ENCODE results near the gene C1QTNF1.
A peak's percentile ranks its signal among the peaks of the same experiment; 100 is the strongest.

C1QTNF1 gene

GRCh38 chr17:79080349-79080748, 56.4 kb downstream of the C1QTNF1 start:
- DNase-seq (ENCODE audit: low spot score) = no peak

- no peak for DNase-seq (ENCODE audit: low spot score)
Measured at GRCh38 chr17:79080761-79081290, 56.9 kb downstream of the C1QTNF1 start.

DNA sequence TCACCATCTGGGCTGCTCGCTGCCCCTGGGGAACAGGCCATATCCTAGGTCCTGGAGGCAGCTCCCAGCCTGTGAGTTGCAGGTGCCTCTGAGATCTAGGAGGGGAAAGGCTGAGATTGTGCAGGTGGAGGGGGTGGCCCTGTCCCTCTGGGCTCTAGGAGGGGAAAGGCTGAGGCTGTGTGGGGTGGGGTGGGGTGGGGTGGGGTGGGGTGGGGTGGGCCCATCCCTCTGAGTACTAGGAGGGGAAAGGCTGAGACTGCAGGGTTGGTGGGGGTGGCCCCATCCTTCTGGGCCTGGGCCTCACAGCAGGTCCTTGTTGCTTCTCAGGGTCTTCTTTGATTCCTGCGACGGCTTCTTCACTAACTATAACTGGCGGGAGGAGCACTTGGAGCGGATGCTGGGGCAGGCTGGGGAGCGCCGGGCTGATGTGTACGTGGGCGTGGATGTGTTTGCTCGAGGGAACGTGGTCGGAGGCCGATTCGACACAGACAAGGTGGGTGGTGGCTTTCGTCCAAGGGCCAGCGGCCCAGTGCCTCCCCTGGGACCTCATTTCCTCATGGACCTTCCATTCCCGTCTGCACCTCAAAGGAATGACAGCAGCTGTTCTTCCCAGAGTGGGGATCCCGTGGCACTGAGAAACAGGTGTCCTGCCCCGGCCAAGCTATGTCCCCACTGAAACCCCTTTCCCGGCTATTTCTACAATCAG, 57.8 kb downstream of the C1QTNF1 start:
- no peak for DNase-seq (ENCODE audit: low spot score)

DNA sequence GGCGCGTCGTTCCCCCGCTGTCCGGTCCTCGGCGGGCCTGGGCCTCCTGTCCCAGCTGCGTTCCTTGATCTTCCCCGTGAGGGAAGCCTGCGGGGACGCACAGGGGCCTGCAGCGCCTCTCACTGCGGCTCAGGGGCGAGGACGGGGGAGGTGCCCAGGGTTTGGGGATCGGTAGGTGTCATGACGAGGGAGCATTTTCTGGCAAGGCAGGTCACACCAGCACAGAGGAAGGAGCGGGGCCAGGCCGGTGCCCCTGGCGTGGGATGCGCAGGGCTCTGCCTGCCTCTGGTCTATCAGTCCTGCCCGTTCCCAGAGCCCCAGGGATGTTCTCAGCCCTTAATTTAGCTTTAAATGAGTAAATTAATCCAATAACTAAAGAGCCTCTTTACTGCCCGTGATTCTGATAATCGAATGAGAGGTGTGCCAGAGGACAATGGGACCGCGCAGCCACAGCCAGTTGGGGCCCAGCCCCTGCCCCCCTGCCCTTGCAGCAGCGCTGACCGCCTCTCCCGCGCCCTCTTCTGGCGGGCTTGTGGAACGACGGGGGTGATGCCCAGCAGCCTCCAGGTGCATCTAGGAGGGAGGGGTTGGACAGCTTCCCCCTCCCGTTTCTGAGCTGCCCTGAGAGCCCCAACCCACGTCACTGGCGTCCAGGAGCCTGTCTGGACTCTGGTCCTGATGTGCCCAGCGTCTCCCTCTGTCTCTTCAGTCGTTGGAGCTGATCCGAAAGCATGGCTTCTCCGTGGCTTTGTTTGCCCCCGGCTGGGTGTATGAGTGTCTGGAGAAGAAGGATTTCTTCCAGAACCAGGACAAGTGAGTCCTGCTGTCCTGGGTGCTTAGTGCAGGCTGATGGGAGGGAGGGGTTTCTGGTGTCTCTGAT, 58.6 kb downstream of the C1QTNF1 start:
- peak; percentile 48 for DNase-seq (ENCODE audit: low spot score)

DNA sequence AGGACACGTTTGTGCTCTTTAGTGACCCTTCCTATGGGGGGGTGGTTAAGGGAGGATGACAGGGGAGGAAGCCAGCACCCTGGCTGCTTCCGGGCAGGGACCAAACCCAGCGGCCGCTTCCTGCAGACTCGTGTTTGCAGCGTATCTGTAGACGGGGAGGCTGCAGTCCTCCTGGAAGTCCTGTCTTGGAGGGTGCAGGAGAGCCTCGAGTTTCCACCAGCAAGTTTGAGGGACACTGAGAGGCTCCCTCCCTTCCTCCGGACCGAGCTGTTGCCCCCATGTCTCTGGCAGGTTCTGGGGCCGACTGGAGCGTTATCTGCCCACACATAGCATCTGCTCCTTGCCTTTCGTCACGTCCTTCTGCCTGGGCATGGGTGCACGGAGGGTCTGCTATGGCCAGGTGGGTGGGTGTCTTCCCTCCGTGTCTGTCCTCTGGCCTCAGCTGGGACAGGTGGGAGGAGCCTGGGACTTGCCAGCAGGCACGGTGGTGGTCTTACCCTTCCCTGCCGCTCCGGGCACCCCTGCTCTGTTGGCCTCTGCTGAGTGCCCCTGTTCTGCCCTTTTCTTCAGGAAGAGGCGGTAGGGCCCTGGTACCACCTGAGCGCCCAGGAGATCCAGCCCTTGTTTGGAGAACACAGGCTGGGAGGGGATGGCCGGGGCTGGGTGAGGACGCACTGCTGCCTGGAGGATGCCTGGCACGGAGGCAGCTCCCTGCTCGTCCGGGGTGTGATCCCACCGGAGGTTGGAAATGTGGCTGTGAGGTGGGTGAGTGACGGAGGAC, 59.4 kb downstream of the C1QTNF1 start:
- no peak for DNase-seq (ENCODE audit: low spot score)

DNA sequence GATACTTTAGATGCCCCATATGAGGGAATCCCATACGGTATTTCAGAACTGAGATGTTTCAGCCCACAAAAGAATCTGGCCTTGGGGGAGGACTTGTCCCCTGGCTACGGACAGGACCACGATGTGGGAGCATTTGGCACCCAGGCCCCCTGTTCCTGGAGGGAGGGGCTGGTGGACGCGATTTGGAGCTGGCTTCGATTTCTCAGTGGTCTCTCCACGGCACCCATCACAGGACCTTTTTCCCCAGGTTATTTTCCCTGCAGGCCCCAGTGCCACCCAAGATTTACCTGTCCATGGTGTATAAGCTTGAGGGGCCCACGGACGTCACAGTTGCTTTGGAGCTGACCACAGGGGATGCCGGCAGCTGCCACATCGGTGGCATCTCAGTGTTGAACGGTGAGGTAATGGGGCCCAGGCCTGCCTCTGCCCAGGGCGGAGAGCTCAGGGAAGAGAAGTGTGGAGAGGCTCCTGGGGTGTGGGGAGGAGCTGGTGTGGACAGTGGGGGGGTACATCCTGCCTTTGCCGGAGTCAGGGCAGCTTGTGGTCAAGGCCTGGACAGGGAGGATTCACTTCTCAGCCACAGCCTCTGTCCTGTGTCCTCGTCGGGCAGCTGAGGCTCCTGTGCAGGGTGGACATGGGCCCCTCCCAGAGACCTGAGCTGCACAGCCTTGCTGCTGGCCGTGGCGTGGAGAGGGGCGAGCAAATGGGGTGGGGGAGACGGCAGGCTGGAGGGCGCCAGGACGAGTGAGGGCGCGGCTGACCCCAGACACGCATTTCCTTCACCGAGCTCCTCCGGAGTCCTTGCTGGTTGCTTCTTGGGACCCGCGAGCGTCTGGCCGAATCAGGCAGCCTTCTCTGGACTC, 60.6 kb downstream of the C1QTNF1 start:
- no peak for DNase-seq (ENCODE audit: low spot score)

DNA sequence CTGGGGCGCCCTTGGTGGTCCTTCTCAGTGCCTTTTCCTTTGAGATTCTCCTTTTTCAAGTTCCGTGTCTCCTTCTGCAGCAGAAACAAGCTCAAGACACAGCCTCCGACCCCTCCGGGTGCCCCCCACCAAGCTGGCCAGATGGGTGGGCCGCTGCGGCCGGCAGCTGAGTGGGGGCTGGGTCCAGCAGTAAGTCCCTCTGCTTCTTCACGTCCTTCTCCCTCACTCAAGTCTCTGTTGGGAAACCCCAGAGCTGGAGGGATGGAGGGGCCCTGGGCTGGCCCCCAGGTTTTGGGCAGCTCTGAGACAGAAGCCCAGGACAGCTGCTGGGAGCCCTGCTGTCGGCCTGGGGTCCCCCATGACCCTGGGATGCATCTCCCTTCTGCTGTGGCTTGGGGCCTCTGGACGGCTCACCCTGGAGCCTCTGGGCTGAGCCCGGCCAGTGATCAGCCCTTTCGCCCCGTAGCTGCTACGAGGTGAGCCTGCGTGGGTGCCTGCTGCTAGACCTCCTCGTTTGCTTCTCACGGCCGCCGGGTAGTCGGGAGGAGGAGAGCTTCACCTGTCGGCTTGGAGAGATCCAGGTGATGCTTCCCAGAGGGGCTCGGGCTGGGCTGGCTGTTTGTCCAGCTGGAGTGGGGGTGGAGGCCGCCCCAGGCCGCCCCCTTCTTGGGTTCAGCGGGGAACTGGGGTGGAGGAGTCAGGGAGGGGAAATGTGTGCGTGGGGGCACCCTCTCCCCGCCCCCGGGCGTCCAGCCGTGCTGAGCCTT, 61.4 kb downstream of the C1QTNF1 start:
- DNase-seq (ENCODE audit: low spot score) = no peak

DNA sequence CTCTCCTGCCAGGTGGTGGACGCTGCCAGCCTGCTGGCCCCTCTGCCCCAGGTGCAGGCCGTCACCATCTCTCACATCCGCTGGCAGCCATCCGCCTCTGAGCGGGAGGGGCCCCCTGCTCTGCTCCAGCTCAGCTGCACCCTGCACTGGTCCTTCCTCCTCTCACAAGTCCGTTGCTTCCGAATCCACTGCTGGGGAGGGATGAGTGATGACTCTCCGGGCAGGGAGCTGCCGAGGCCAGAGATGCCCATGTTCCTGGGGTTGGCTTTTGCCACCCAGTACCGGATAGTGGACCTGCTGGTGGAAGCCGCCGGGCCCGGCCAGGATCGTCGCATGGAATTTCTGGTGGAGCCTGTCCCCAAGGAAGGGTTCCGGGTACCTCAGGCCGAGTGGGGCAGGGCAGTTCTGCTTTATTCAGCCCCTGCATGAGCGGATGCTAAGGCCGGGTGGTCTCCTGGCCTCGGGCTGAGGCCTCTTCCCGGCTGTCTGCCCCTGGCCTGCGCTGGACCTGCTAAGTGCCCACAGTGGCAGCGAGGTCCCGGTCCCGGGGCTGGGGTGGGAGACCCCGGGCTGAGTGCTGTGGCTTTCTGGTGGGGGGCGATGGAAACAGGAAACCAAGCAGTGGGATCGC, 62.1 kb downstream of the C1QTNF1 start:
- no peak for DNase-seq (ENCODE audit: low spot score)

DNA sequence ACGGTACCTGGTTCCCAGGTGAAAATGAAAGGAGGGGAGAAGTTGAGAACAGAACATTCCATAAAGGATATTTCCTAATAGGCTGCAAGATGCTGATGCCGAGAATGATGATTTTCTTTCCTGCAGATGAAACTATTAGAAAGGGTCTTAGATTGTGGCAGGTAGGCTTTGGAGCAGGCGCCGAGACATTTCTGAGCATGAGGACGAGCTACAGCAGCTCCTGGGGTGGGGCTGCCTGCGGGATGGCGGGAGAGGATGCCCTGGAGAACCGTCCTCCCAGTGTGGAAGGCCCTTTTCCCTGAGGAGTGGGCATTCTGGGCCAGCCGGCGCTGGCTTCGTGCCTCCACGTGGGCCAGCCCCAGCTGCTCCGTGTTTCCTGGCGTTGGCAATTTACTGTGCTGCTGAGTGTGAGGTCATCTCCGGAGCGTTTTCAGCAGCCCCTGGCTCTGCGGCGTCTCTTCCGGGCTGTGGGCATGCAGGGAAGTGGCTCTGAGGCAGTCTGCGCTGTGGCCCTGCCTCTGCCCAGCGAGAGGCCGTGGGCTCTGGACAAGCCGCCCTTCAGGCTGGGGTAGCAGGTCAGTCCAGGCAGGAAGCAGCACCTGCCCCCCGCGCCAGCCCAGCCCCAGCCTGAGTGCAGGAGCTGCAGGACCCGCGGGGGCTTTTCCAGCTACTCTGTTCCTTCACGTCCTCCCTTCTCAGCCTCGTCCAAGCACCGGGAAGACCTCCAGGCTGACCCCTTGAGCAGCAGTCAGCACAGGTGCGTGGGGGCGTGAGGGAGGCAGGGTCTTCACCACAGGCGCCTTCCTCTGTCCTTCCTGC, 62.8 kb downstream of the C1QTNF1 start:
- no peak for DNase-seq (ENCODE audit: low spot score)

DNA sequence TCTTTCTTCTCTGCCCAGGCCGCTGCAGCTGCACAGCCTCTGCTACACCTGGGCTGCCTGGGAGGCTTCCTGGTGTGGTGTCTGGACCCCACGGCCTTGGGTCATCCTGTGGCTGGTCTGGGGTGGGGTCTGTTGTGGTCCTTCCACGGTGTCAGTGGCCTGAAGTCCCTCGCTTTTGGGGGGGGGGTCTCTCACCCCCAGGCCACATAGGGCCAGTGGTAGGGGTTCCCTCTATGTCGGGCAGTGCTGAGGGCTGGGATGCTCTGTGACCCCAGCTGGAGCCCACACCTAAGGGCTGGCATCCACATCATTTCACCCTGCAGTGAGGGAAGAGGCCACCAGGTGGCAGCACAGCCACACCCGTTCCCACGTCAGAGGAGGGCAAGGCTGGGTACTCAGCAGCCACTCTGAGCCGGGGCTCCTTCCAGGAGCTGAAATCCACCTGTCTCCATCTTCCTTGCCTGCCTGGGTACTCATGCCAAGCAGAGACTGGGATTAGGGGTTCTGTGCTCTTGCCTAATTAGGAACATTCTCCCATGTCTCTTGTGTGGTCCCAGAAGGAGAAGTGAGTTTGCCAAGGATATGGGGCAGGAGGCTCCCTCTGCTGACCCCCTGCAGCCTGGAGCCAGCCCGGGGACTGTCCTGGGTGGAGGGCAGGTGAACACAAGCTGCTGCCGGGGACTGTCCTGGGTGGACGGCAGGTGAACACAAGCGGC, 63.6 kb downstream of the C1QTNF1 start:
- DNase-seq (ENCODE audit: low spot score) = peak; percentile 78

GRCh38 chr17:79088247-79088996, 64.5 kb downstream of the C1QTNF1 start:
- DNase-seq (ENCODE audit: low spot score) = no peak

DNA sequence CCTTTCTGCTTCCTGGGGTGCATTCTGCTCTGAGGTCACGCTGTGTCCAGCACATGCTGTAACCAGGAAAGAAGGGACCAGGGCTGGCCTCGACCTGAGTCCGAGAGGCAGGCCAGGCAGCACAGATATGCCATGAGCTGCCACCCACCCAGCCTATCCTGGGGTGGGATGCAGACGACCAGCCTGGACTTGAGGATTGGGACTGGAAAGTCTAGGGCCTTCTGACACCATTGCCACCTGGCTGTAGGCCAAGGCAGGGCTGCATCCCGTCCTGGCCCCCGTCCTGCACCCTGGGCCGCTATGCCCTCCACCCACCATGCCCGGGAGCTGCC, 65.0 kb downstream of the C1QTNF1 start:
- no peak for DNase-seq (ENCODE audit: low spot score)

- no peak for DNase-seq (ENCODE audit: low spot score)
Measured at GRCh38 chr17:79089720-79090442, 65.9 kb downstream of the C1QTNF1 start.

- DNase-seq (ENCODE audit: low spot score) = no peak
Measured at GRCh38 chr17:79090443-79091225, 66.7 kb downstream of the C1QTNF1 start.

GRCh38 chr17:79091226-79091670, 67.3 kb downstream of the C1QTNF1 start:
- no peak for DNase-seq (ENCODE audit: low spot score)

DNA sequence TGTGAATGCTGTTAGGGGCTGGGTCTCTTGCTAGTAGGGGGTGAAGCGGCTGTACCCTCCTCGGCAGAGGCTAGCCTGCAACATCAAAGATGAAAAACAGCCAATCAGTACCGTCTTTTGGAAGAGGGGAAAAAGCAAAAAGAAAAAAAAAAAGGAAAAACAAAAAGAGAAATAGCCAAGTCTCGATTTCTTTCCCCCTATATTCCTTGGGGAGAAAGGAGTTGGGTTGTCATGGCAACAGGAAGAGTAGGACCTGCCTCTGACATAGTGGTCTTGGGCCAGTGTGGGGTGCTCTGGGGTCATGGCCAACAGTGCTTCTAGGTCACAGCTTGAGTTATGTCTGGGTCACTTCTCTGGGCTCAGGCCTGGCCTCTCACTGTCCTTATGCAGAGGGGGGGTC, 68.6 kb downstream of the C1QTNF1 start:
- DNase-seq (ENCODE audit: low spot score) = no peak
